HL-60/S4 treated with phorbol 12-myristate 13-acetate at 8.2 ng/mL for 4 days and 3 days (cell line): Measurements from ENCODE around the gene PDK1.
"Not testable (repeated sequence)": the region's sequence is repeated elsewhere in the genome, so short reads cannot be mapped to it uniquely, and the experiment has no call there.

Experiments
- in situ Hi-C: fragments of 300-500 bp; cut with MboI; formaldehyde crosslinking; loops from 2 replicates; pipeline ENCODE4 v1.15.0; 2022; ENCODE audit warnings: low sequenced_read_pairs

PDK1 gene

GRCh38 chr2:172555522-172556283 lies at the start of gene PDK1:
TSS of gene PDK1 (plus strand) at chr2:172556090. CDS start at chr2:172556151, 61 bp downstream.
- in situ Hi-C loops = no loop called here

- in situ Hi-C loops = no loop called here
Observed at GRCh38 chr2:172507199-172507598, 48.7 kb upstream of the PDK1 start.

- in situ Hi-C loops = no loop called here
Observed at GRCh38 chr2:172510088-172510487, 45.8 kb upstream of the PDK1 start.

GRCh38 chr2:172510548-172510947 lies 45.3 kb upstream of the PDK1 start:
- in situ Hi-C loops = no loop called here

GRCh38 chr2:172512810-172513523 lies 42.9 kb upstream of the PDK1 start:
- in situ Hi-C loops = no loop called here

GRCh38 chr2:172513524-172513900 lies 42.4 kb upstream of the PDK1 start:
- in situ Hi-C loops = no loop called here

GRCh38 chr2:172513935-172514586 lies 41.8 kb upstream of the PDK1 start:
- in situ Hi-C loops = no loop called here

- in situ Hi-C loops = no loop called here
Observed at GRCh38 chr2:172516299-172516698, 39.6 kb upstream of the PDK1 start.

GRCh38 chr2:172518995-172519394 lies 36.9 kb upstream of the PDK1 start:
- in situ Hi-C loops = no loop called here

- in situ Hi-C loops = no loop called here
Observed at GRCh38 chr2:172525601-172526000, 30.3 kb upstream of the PDK1 start.

- in situ Hi-C loops = no loop called here
Observed at GRCh38 chr2:172531309-172531708, 24.6 kb upstream of the PDK1 start.

- in situ Hi-C loops = not testable (repeated sequence)
Observed at GRCh38 chr2:172532461-172532860, 23.4 kb upstream of the PDK1 start.

GRCh38 chr2:172533687-172534086 lies 22.2 kb upstream of the PDK1 start:
- in situ Hi-C loops = no loop called here

- in situ Hi-C loops = no loop called here
Observed at GRCh38 chr2:172535119-172535518, 20.8 kb upstream of the PDK1 start.

- in situ Hi-C loops = not testable (repeated sequence)
Observed at GRCh38 chr2:172537851-172538250, 18.0 kb upstream of the PDK1 start.

GRCh38 chr2:172539767-172540166 lies 16.1 kb upstream of the PDK1 start:
- in situ Hi-C loops = no loop called here

GRCh38 chr2:172540421-172540820 lies 15.5 kb upstream of the PDK1 start:
- in situ Hi-C loops = no loop called here

- in situ Hi-C loops = no loop called here
Observed at GRCh38 chr2:172545408-172546075, 10.3 kb upstream of the PDK1 start.

- in situ Hi-C loops = no loop called here
Observed at GRCh38 chr2:172549131-172549530, 6.8 kb upstream of the PDK1 start.

GRCh38 chr2:172549802-172550201 lies 6.1 kb upstream of the PDK1 start:
- in situ Hi-C loops = not testable (repeated sequence)

GRCh38 chr2:172550419-172550818 lies 5.5 kb upstream of the PDK1 start:
- in situ Hi-C loops = no loop called here
